ENCODE measurements around the gene ANKRD29.
A peak's percentile ranks its signal among the peaks of the same experiment; 100 is the strongest.

ANKRD29 gene

GRCh38 chr18:23609390-23610023 lies 53.2 kb downstream of the ANKRD29 start:
- H3K4me3 ChIP-seq (replicated peaks; ENCODE audit: low read depth, low read length): no peak overlapping the region
- DNase-seq (ENCODE audit: extremely low read depth, low read depth): no peak
- TF ChIP-seq, protein P1, sequence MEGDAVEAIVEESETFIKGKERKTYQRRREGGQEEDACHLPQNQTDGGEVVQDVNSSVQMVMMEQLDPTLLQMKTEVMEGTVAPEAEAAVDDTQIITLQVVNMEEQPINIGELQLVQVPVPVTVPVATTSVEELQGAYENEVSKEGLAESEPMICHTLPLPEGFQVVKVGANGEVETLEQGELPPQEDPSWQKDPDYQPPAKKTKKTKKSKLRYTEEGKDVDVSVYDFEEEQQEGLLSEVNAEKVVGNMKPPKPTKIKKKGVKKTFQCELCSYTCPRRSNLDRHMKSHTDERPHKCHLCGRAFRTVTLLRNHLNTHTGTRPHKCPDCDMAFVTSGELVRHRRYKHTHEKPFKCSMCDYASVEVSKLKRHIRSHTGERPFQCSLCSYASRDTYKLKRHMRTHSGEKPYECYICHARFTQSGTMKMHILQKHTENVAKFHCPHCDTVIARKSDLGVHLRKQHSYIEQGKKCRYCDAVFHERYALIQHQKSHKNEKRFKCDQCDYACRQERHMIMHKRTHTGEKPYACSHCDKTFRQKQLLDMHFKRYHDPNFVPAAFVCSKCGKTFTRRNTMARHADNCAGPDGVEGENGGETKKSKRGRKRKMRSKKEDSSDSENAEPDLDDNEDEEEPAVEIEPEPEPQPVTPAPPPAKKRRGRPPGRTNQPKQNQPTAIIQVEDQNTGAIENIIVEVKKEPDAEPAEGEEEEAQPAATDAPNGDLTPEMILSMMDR (IDR thresholded peaks at IDR 0.05; ENCODE audit: low read depth, low read length, missing control alignments): no peak

DNA sequence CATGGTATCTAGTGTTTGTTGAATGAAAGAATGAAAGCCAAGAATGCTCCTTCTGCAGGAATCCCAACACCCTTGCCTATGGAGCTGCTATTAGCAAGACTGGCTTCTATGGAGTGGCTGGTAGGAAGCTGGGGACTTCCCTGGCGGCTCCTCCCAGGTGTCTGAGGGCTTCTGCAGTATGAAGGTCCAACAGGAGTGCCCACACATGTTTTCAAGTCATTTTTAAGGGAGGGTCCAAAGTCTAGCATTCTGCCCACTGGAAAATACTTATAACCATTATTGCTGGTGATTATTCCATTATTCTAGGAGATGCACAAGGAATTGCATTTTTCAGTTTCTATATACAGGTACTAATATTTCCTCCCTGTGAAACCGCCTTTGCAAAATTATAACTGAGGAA lies 54.5 kb downstream of the ANKRD29 start:
- DNase-seq (ENCODE audit: extremely low read depth, low read depth): no peak
- no peak overlapping the region for H3K4me3 ChIP-seq (replicated peaks; ENCODE audit: low read depth, low read length)
- TF ChIP-seq, protein P1 (IDR thresholded peaks at IDR 0.05; ENCODE audit: low read depth, low read length, missing control alignments): no peak

DNA sequence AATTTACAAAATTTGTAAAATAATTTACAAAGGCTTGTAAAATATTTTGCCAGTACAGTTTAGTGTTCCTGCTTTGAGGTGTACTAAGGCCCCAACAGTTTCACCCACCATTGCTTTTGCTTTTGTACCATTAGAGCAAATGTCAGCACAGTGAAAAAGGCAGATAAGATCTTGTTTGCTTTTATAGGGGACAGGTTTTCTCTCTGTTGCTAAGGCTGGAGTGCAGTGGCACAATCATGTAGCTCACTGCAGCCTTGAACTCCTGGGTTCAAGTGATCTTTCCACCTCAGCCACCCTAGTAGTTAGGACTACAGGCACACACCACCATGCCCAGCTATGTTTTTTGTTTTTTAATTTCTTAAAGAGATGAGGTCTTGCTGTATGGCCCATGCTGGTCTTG lies 56.8 kb downstream of the ANKRD29 start:
- TF ChIP-seq, protein P1 (IDR thresholded peaks at IDR 0.05; ENCODE audit: low read depth, low read length, missing control alignments): no peak
- no peak overlapping the region for H3K4me3 ChIP-seq (replicated peaks; ENCODE audit: low read depth, low read length)
- no peak for DNase-seq (ENCODE audit: extremely low read depth, low read depth)

- no peak overlapping the region for H3K4me3 ChIP-seq (replicated peaks; ENCODE audit: low read depth, low read length)
- TF ChIP-seq, protein P1 (IDR thresholded peaks at IDR 0.05; ENCODE audit: low read depth, low read length, missing control alignments): no peak
- no peak for DNase-seq (ENCODE audit: extremely low read depth, low read depth)
Measured at GRCh38 chr18:23599809-23600208, 62.9 kb downstream of the ANKRD29 start.

DNA sequence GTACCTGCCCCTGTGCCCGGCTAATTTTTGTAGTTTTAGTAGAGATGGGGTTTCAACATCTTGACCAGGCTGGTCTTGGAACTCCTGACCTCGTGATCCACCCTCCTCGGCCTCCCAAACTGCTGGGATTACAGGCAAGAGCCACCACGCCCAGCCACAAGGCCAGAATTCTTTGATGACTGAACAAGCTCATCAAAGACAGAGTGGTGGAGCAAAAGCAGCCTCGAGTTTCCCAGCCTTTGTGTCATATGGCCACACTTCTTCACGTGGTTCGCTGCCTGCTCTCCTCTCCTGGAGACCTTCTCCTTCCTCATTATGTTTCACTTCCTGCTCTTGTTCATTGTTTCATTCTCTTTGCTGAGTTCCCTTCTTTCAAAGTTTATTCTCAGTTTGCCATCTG lies 66.5 kb downstream of the ANKRD29 start:
- H3K4me3 ChIP-seq (replicated peaks; ENCODE audit: low read depth, low read length): no peak overlapping the region
- TF ChIP-seq, protein P1 (IDR thresholded peaks at IDR 0.05; ENCODE audit: low read depth, low read length, missing control alignments): no peak
- no peak for DNase-seq (ENCODE audit: extremely low read depth, low read depth)

GRCh38 chr18:23595591-23595990 lies 67.1 kb downstream of the ANKRD29 start:
- H3K4me3 ChIP-seq (replicated peaks; ENCODE audit: low read depth, low read length): no peak overlapping the region
- TF ChIP-seq, protein P1 (IDR thresholded peaks at IDR 0.05; ENCODE audit: low read depth, low read length, missing control alignments): no peak
- no peak for DNase-seq (ENCODE audit: extremely low read depth, low read depth)

GRCh38 chr18:23593720-23594119 lies 69.0 kb downstream of the ANKRD29 start:
- no peak overlapping the region for H3K4me3 ChIP-seq (replicated peaks; ENCODE audit: low read depth, low read length)
- DNase-seq (ENCODE audit: extremely low read depth, low read depth): peak; percentile 31
- TF ChIP-seq, protein P1 (IDR thresholded peaks at IDR 0.05; ENCODE audit: low read depth, low read length, missing control alignments): no peak
